GM21576 (cell line): ENCODE data around the gene LINC01488.

Source experiments
- ATAC-seq: cut with Tn5 transposase; IDR thresholded peaks from one replicate; pipeline ENCODE4 v1.9.1; 2021; ENCODE audit warnings: mild to moderate bottlenecking, moderate library complexity; ENCODE audit not compliant: unreplicated experiment

Gene LINC01488

GRCh38 chr11:69481393-69481844, at the start of gene LINC01488:
TSS of gene LINC01488 (plus strand) at chr11:69481663.
- ATAC-seq = no peak

- no peak for ATAC-seq
These were observed 49.3 kb upstream of the LINC01488 start for GRCh38 chr11:69431893-69432738.

- ATAC-seq = no peak
These were observed 47.7 kb upstream of the LINC01488 start for GRCh38 chr11:69433741-69434140.

DNA sequence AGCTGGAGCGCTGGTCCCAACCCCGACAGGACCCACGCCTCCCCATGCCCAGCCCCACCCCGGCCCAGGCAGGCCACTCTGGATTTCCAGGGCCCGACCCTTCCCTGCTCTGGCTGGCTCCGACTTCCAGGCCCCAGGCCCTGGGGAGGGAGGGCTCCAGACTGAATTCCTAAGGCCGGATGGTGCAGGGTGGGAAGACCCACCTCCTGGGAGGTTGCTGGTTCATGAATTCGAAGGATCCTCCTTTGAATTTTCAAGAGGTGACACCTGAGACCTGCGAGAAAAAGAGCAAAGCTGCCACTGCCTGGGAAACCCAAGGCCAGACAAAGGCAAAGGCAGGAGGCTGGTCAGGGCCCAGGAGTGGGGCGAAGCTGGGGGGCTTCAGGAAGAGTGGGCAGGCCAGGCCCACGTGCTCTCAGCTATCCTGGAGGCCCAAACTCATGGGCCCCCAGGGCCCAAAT, 47.0 kb upstream of the LINC01488 start:
- no peak for ATAC-seq

DNA sequence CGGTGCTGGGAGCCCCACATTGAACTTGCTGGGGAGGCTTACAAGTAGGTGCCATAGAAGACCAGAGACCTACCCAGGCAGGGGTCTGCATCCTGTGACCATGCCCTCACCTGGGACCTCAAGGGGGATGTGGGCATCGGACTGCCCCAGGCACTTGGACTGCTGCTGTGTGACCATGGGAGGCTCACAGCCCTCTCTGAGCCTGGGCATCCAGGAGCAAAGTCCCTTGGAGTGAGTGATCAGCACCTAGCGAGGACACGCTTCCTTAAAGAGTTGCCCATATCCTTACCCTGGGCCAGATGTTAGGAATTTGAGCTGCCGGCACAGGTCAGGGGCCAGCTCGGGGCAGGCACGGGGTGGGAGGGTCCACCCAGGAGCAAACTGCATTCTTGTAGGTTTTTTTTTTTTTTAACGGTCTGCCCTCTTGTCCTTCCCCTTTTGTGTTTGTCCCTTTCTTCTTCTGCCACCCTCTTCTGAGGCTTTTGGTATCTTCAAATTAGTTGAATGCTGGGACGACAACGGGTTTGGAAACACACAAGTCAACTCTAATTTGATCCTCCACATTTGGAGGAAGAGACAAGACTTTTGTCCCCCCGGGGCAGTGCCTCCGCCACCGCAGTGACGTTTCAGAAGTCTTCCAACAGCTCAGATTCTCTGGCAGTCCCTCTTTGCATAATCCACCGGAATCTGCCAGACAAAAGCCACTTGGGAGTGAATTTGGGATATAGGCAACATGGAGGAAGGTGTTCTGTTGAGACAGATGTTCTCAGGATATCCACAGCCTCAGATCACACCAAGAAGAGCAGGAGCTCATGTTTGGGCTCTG, 46.1 kb upstream of the LINC01488 start:
- no peak for ATAC-seq

DNA sequence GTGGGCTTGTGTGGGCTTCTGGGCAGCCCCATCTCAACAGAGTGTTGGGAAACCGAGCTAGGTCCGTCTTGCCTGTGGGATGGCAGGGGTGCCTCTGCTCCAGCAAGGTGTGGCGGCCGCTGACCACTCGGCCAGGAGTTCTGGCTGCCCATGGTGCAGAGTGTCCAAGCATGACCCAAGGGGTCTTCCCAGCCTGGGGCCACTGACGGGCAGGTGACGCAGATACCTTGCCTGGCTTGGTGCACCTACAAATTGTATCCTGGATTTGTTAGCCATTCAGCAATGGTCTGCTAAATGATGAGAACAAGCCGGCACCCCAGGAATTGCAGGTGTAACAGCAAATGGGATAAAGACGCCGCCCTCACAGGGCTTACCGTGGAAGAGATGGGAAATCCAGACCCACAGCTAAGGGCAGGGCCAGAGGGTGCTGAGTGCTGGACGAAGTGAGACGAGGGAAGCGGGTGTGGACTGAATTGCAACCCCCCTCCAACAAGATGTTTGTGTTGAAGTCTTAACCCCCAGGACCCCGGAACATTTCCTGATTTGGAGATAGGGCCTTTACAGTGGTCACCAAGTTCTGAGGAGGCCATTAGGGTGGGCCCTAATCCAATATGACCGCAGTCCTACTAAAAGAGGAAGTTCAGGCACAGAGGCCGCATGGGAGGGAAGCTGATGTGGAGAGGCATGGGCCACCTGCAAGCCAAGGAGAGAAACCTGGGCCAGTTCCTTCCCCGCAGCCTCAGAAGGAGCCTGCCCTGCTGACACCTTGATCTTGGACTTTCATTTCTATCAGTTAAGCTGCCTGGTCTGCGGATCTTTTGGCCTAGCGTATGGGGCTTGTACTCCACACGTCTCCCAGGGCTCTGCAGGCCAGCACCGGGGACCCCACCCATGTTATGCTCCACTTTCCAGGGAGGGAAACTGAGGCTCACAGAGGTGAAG, 45.2 kb upstream of the LINC01488 start:
- ATAC-seq = no peak

DNA sequence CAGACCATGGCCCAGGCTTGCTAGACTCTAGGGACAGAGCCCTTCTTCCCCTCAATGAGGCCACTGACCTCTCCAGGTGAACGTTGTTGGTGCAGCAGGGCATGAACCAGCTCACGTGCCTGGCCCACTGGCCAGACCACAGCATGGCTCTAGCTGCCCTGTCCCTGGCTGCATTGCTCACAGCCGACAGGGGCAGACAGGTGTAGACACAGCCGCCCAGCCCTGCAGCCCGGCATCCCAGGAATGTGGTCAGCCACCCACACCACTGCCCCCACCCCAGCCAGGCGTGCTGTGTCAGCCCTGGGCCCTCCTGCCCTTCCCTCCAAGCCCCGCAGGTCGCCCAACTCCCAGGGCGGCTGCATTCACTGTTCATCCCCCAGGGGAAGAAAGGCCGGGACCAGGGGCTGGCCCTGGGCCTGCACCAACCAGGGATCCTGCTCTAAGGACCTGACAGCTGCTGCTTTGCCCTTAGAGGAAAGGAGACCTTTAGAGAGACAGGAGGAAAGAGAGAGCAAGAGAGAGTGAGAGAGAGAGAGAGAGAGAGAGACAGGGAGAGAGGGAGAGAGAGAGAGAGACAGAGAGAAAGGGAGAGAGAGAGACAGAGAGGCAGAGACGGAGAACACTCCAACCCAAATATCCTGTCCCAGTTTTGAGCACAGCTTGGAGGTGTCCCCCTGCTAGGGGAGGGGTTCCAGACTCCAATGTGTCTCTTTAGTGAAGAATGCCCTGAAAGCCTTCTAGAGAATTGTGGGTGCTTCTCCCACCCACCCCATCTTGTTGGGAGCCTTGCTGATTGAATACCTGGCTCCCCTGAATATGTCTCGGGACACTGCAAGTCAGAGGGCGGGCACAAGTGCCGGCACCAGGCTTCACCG, 44.2 kb upstream of the LINC01488 start:
- no peak for ATAC-seq

GRCh38 chr11:69437876-69438205, 43.6 kb upstream of the LINC01488 start:
- ATAC-seq = no peak

DNA sequence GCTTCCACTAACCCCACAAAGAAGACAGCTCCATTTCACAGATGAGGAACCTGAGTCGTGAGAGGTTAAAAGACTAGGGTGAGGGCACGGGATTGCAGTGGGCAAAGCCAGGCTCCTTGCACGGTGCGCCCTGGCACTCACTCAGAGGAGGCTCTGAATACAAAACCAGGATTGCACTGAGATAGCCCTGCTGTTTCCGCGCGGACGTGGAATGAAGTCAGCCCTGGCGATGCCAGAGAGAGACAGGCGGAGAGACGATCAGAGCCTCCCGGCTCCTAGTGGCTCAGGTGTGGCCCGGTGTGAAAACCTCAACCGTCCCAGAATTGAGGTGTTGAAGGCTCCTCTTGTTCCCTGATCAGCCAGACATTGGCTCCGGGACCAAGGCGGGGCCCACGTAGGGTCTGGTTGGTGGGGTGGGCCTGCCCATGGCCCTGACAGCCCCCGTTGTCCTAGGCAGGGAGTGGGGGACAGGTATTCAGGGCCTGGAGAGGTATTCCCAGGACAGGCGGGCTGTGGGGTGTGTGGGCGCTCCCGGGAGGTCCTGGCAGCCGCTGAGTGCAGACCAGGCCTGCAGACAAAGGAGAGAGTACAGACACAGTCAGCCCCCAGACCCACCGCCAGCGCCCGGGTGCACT, 43.1 kb upstream of the LINC01488 start:
- ATAC-seq = no peak

- no peak for ATAC-seq
These were observed 42.3 kb upstream of the LINC01488 start for GRCh38 chr11:69439127-69439526.

- no peak for ATAC-seq
These were observed 41.6 kb upstream of the LINC01488 start for GRCh38 chr11:69439651-69440464.

- no peak for ATAC-seq
These were observed 40.6 kb upstream of the LINC01488 start for GRCh38 chr11:69440876-69441275.

GRCh38 chr11:69442012-69442806, 39.3 kb upstream of the LINC01488 start:
- no peak for ATAC-seq

GRCh38 chr11:69442807-69443137, 38.7 kb upstream of the LINC01488 start:
- ATAC-seq = no peak

- ATAC-seq = peak; percentile 73
These were observed 38.1 kb upstream of the LINC01488 start for GRCh38 chr11:69443138-69443967.

GRCh38 chr11:69443968-69444364, 37.5 kb upstream of the LINC01488 start:
- no peak for ATAC-seq
